Suprapubic skin (tissue), 4 donors: ENCODE results near the gene PDK1.
"Not testable (repeated sequence)": the region's sequence is repeated elsewhere in the genome, so short reads cannot be mapped to it uniquely, and the experiment has no call there.

Experiments
- CTCF ChIP-seq, 2 donors: fragments of 200-600 bp in 1 of 2; fragments of 450-650 bp in 1 of 2; sonication (generic) in 1 of 2; IDR thresholded peaks; one replicate each; pipeline ENCODE4 v1.5.1; 2016 to 2019; ENCODE audit warnings: antibody characterized with exemption in 2 of 2, mild to moderate bottlenecking in 1 of 2, moderate library complexity in 1 of 2
- EP300 ChIP-seq: sonication (generic); formaldehyde crosslinking; IDR thresholded peaks from one replicate; pipeline ENCODE4 v1.6.1; 2017; ENCODE audit warnings: antibody characterized with exemption
- POLR2A ChIP-seq, 2 donors: fragments of 450-650 bp; IDR thresholded peaks; one replicate each; pipeline ENCODE4 v1.6.1; 2017; ENCODE audit warnings: antibody characterized with exemption in 2 of 2, mild to moderate bottlenecking in 2 of 2, moderate library complexity in 2 of 2
- POLR2AphosphoS5 ChIP-seq, 3 donors: sonication (generic); formaldehyde crosslinking; IDR thresholded peaks; one replicate each; pipeline ENCODE4 v1.6.1; 2017; ENCODE audit warnings: antibody characterized with exemption in 3 of 3

GRCh38 chr2:172587231-172587630, 31.3 kb downstream of the PDK1 start:
- not testable (repeated sequence) for TF ChIP-seq CTCF (IDR thresholded peaks at IDR 0.05); POLR2AphosphoS5 (IDR thresholded peaks at IDR 0.05); POLR2A (IDR thresholded peaks at IDR 0.05); EP300
